Heart left ventricle (tissue), 13 donors: ENCODE measurements around the gene WNT5A.

ENCODE experiments used
- POLR2A ChIP-seq, 2 donors: fragments of 450-650 bp; IDR thresholded peaks; one replicate each; pipeline ENCODE4 v1.6.1; 2017; ENCODE audit warnings: antibody characterized with exemption in 2 of 2, mild to moderate bottlenecking in 2 of 2, moderate library complexity in 2 of 2
- TF ChIP-seq, protein P1 (sequence below), 12 donors: fragments of 200-600 bp; sonication (generic) in 4 of 12; IDR thresholded peaks; one replicate each; pipeline versions ENCODE4 v1.5.0 to v1.8.0; 2018 to 2022; ENCODE audit warnings: antibody characterized with exemption in 12 of 12, mild to moderate bottlenecking in 5 of 12
- donor health status: ischemic (EF 13 %, LVEDD 7.1; RV severe dilation, severe dysfunction).
- donor health status: DM: no; HTN: yes; CAD: no.
- donor health status: DM: no; HTN: no; CAD: no.
- donor health status: ischemic (EF 25% LVEDD 6.9; RV normal size, moderate dysfunction).
- donor health status: ischemic (EF 25% LVEDD 5.7; RV mildly dilated, moderate dysfunction).
- donor health status: ischemic (EF 35%, LVEDD 5.7; RV mildly dilated, moderate dysfunction).
- donor health status: nonischemic (EF 11% LVEDD 7.7; RV severe dilation, severe dysfunction).
- donor health status: DM: yes; HTN: yes; CAD: no.
- donor health status: PGD.
- donor health status: ischemic (EF 29% LVEDD 5.4; RV normal size, mild dysfunction).
- donor health status: nonischemic (EF 23%, LVEDD 6.1; RV moderate dilation, normal function).

DNA sequence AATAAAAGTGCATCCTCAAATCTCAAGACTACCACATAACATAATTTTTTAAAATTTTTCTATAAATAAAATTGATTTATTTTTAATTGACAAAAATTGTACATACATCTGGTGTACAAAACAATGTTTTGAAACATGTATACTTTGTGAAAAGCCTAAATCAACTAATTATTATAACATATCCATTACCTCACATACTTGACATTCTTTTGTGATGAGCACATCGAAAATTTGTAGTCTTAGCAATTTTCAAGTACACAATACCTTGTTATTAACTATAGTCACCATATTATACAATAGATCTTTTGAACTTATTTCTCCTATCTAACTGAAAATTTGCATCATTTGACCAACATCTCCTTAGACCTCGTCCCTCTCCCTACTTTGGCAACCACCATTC is 7.9 kb upstream of the WNT5A start:
- TF ChIP-seq, protein P1, sequence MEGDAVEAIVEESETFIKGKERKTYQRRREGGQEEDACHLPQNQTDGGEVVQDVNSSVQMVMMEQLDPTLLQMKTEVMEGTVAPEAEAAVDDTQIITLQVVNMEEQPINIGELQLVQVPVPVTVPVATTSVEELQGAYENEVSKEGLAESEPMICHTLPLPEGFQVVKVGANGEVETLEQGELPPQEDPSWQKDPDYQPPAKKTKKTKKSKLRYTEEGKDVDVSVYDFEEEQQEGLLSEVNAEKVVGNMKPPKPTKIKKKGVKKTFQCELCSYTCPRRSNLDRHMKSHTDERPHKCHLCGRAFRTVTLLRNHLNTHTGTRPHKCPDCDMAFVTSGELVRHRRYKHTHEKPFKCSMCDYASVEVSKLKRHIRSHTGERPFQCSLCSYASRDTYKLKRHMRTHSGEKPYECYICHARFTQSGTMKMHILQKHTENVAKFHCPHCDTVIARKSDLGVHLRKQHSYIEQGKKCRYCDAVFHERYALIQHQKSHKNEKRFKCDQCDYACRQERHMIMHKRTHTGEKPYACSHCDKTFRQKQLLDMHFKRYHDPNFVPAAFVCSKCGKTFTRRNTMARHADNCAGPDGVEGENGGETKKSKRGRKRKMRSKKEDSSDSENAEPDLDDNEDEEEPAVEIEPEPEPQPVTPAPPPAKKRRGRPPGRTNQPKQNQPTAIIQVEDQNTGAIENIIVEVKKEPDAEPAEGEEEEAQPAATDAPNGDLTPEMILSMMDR (IDR thresholded peaks at IDR 0.05), result no peak
- TF ChIP-seq POLR2A (IDR thresholded peaks at IDR 0.05), result no peak
